HK-2 (cell line): Measurements from ENCODE around the gene EXOC7.
"Not testable (repeated sequence)": the region's sequence is repeated elsewhere in the genome, so short reads cannot be mapped to it uniquely, and the experiment has no call there.

ENCODE experiments used
- DNase-seq: peaks from one replicate; pipeline ENCODE4 v3.0.0-alpha.2; 2018; ENCODE audit not compliant: unreplicated experiment

EXOC7 gene

DNA sequence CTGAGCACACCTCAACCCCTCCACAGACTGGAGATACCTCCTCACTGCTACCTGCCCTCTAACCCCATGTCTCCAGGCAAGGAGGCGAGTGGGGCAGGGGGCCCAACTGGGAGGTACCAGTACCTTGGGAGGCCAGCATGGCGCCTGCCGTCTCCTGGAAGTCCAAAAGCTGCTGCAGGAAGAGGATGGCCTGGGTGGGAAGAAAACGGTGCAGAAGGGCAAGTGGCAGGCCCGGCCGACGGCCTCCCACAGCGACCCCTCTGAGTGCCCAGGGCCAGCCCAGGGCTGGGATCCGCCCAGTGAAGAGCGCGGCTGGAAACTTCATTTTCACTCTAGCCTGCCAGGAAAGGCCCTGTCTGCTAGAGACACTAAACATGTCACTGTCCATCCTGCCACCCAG, 16.1 kb downstream of the EXOC7 start:
- DNase-seq, result no peak

DNA sequence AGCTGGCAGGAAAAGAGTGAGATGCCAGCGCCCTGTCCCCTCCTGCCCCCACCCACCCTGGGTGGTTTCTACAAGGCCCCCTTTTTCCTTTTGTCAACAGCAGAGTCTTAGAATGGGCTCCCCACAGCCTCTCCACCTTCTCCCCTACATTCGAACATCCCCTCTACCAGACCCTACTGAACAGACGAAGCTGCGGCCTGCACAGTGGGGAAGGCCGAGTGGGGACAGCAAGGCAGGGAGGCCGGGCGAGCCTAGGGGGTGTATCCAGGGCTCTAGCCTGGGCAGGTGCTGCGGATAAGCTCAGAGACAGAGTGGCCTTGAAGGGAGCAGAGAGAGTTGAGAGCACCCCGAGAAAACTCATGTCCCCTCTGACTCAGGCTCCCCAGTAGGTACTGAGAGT, 17.2 kb downstream of the EXOC7 start:
- DNase-seq, result no peak

DNA sequence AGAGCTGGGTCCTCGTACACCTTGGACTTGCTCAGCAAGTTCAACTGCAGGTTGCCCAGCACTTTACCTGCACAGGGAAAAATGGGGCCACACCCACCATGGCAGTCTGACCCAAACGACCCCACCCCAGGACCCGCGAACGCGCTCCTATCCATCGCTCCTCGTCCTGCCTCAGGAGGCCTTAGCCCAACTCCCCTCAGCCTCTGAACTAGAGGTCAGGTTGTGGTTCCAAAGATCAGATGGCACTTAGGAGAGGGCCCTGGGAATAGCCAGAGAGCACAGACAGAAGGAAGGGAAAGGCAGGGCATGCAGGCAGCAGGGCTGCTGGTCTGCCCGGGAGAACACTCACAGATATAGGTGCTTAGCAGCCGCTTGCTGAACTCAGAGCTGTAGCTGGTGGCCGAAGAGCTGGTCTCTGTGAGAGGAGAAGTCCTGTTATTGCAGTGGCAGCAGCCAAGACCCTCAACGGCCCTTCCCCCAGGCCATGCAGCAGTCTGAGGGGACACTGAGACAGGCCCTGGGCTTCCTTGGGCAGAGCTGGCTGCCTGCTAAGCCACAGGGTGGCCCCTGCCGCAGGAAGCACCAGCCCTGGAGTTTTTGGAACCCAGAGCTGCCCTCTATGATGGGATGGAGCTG, 17.7 kb downstream of the EXOC7 start:
- no peak for DNase-seq

DNA sequence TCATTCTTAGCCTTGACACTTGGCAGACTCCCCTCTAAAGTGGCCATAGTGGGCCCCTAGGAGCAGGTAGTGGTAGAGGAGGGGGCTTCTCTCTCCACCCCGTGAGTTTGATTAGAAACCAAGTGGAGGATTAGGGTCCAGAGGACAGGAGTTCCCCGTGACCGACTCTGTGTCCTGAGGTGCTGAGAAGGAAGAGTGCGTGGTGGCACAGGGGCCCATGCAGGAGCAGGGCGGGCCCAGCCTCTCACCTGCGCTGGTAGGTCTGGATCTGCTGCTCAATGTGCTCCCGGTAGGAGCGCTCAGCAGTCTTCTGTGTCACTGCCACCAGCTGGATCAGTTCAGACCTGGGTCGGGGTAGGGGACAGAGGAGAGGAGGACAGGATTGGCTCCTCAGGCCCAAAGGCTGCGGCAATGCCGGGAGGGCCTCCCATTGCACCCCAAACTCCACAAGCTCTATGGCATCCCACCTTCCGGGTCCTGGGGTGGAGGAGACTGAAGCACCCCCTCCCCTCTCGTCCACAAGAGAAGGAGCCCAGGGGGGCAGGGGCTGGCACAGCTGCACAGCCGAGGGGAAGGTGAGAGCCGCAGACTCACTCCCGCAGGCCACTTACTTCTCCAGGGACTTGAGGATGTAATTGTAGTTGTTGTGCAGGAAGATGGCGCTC, 18.4 kb downstream of the EXOC7 start:
- DNase-seq, result no peak

DNA sequence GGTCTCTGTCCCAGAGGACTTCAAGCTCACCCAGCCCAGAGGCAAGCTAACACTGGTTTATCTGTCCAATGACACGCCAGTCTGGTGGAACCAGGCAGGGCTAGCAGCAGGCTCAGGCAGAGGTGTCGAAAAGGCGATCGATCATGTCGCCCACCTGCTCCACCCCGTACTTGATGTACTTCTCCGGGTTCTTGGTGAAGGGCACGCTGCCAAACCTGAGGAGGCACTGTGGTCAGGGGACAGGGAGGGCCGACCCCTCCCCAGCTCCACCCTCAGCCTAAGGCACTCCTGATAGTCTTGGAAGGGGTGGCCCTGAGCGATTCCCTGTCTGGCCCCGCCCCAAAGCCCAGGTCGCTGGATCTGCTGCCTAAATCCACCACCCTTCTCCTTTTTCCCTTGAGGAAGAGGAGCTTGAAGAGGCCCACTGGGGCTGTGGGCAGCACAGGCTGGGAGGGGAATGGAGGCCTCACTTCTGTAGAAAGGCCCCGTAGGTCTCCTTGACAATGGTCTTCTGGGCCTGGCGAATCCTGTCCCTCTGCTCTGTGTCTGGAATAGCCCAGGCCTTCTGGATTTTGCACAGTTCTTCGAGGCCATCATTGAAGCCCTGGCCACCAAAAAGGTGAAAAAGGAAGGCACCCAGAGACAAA, 19.9 kb downstream of the EXOC7 start:
- no peak for DNase-seq

DNA sequence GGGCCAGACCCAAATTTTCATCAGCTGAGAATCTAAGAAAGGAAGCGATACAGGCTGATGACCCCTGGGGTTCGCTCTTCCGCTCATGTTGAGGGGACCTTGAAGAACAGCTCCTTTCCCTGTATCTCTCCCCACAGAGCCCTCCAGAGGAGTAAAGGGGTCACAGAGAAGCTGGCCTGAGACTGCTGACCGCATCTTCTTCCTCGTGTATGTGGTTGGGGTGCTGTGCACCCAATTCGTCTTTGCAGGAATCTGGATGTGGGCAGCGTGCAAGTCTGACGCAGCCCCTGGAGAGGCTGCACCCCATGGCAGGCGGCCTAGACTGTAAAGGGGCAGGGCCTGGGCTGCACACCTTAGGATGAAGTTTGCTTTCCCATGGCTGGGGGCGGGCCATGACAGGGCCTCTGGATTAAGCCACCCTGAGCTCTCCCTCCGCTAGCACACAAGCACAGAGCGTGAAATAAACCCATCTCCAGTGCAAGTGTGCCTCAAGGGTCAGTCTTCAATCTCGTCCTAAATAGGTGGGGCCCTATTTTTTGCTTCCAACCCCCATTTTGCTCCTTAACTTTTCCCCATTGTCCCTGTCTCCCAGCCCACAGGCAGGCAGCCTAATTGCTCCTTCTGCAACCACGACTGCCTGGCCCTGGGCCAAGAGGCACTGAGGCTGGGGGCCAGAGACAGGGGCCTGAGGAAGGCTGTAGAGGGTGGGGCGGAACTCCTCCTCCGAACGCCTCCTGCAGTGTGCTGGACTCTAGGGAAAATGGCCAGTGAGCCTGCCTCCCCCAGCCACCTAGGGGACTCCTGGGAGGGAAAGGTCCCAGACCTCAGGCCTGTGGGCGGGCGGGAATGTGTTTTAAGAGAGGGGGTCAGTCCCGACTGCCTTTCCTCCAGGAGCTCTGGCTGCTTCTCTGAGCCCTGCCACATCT, 21.0 kb downstream of the EXOC7 start:
- no peak for DNase-seq

DNA sequence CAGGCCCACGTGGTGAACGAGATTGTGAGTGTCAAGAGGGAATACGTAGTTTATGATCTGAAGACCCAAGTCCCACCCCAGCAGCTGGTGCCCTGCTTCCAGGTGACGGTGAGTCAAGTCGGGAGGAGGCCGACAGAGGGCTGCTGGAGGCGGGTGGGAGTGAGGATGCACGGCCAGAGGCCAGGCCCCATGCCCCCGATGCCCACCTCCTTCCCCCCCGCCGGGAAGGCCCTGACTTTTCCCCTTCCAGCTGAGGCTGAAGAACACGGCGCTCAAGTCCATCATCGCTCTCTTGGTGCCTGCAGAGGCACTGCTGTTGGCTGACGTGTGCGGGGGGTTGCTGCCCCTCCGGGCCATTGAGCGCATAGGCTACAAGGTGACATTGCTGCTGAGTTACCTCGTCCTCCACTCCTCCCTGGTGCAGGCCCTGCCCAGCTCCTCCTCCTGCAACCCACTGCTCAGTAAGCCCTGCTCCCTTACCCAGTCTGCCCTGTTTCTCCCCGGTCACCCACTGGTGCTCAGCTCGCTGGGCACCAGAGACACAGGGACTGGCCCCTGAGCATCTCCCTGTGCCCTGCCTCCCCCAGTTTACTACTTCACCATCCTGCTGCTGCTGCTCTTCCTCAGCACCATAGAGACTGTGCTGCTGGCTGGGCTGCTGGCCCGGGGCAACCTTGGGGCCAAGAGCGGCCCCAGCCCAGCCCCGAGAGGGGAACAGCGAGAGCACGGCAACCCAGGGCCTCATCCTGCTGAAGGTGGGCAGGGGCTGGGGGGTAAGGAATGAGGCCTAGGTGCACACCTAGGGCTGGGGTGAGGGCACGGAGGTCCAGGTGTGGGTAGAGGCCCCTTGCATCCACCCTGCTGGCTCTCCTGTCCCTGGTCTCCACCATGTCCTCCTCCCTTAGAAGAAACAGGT, 22.0 kb downstream of the EXOC7 start:
- DNase-seq, result no peak

DNA sequence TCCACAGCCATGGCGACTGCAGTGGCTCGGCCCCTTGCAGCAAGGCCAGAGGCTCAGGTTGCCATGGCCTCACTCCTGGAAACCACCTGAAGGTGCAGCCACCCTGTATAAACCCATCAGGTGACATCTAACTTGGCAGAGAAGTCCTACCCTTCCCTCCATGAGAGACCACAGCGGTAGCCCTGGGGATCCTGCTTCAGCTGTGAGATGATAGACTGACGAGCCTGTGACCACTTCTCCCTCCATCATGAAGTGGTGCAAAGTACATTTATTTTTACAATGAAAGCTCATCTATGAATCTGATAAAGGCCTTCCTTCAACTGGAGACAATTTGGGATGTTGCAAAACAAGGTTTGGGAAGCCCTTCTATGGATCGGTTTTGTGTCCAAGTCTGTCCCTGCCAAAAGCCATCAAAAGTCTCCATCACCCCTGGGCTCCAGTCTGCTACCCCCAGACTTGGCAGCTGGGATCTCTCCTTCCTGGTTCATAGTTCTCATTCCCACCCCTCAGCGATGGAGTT, 22.8 kb downstream of the EXOC7 start:
- no peak for DNase-seq

DNA sequence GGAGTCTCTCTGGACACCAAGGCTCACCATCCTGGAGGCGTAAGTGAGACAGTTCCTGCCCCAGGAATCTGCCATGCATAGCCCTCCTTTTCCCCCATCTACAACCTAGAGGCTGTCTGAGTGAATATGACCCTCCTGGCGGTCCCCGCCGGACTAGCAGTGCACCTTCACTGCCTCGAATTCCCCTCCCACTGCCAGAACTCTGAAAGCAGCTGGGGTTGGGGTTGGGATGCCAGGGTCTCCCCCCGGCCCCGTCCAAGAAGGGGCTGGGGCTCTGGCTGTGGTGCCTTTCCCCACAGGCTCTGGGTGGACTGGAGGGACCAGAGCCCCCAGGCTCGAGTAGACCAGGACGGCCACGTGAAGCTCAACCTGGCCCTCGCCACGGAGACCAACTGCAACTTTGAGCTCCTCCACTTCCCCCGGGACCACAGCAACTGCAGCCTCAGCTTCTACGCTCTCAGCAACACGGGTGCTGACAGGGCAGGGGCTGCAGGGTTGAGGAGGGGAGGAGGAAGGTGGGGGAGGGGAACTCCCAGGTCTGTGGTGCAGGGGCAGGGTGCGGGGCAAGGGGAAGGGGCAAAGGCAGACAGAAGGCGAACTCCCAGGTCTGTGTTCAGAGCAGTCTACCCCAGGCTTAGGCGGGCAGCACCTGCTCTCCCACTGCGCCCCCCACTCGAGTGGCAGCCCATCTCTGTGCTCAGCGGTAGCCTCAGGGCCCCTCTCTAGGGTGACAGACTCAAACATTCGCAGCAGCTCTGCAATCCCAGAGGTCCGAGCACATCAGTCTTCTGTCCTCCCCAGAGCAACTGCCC, 23.4 kb downstream of the EXOC7 start:
- no peak for DNase-seq

DNA sequence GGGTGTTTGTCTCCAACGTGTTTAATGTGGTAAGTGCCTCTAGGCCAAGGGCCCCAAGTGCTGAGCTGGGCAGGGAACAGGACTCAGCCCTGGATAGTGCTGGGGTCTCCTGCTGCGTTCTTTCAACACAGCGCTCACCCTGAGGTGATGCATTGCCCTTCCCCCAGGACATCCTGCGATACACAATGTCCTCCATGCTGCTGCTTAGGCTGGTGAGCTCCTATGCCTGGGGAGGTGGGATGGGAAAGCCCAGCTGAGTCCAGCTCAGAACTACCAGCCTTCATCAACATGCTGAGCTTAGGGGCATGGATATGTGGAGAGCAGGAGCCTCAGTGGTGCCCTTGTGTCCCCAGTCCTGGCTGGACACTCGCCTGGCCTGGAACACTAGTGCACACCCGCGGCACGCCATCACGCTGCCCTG, 24.0 kb downstream of the EXOC7 start:
- DNase-seq, result no peak

DNA sequence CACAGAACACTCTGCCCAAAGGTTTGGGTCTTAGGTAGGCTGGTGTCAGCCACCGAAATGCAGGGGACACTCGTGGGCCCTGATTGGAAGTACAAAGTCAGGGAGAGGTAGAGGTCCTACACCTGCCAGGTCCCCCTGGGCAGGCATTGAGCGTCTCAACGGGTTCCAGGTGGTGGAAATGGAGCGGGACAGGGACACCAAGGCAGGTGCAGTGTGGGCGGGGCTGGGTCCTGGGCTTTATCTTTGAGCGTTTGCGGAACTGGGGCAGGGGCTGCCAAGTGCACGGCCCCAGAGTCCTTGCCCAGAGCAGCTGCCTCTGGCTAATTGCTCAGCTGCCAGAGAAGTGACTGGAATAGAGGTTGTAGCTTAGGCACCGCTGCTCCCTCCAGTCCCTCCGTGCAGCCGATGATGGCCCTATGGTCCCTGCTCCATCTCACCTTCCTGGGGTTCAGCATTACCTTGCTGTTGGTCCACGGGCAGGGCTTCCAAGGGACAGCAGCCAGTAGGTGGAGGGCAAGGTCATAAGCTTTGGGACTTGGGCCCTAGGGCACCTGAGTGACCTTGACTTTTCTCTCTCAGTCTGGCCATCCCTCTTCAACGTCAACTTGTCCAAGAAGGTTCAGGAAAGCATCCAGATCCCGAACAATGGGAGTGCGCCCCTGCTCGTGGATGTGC, 24.6 kb downstream of the EXOC7 start, which contains the start of gene ZACN:
Gene ZACN (plus strand): TSS at position 323 of the 675 bp plus-strand sequence. CDS start 83 bp downstream, at position 406.
- DNase-seq, result no peak

DNA sequence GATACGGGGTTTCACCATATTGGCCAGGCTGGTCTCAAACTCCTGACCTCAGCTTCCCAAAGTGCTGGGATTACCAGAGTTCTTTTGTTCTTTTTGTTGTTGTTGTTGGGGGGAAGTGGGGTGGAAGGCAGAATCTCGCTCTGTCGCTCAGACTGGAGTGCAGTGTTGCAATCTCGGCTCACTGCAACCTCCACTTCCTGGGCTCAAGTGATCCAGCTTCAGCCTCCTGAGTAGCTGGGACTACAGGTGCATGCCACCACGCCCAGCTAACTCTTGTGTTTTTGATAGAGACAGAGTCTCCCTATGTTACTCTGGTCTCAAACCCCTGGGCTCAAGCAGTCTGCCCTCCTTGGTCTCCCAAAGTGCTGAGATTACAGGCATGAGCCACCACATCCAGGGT, 25.2 kb downstream of the EXOC7 start:
- DNase-seq, result not testable (repeated sequence)

DNA sequence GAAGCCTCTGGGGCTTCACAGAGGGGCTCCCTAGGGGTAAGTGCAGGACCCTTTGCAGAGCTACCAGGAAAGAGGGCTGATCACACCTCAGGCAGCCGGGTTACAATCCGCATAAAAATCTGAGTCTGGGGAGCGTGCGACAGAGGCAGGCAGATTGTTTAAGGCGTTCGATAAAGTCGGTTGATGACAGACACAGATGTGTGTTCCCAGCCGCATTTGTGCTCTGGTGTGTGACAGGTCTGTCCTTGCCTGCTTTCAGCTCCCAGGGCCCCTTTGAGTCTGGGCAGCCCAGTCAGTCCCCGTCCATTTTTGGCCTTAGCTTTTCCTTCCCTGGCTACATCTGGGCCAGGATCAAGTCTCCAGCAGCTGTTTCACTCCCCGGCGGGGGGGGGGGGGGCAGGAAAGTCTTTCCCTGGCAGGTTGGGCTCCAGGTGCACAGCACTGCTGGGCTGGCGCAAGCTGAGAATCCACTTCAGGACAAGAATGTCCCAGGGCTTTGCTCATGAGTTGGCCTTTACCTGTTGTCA, 25.9 kb downstream of the EXOC7 start:
- no peak for DNase-seq

DNA sequence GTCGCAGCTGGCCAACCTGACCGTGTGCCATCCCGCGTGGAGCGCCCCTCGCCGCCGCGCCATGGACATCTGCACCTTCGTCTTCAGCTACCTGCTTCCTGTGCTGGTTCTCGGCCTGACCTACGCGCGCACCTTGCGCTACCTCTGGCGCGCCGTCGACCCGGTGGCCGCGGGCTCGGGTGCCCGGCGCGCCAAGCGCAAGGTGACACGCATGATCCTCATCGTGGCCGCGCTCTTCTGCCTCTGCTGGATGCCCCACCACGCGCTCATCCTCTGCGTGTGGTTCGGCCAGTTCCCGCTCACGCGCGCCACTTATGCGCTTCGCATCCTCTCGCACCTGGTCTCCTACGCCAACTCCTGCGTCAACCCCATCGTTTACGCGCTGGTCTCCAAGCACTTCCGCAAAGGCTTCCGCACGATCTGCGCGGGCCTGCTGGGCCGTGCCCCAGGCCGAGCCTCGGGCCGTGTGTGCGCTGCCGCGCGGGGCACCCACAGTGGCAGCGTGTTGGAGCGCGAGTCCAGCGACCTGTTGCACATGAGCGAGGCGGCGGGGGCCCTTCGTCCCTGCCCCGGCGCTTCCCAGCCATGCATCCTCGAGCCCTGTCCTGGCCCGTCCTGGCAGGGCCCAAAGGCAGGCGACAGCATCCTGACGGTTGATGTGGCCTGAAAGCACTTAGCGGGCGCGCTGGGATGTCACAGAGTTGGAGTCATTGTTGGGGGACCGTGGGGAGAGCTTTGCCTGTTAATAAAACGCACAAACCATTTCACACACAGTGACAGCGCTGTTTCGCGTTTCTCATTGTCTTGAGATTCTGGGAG, 26.6 kb downstream of the EXOC7 start:
- DNase-seq, result no peak

DNA sequence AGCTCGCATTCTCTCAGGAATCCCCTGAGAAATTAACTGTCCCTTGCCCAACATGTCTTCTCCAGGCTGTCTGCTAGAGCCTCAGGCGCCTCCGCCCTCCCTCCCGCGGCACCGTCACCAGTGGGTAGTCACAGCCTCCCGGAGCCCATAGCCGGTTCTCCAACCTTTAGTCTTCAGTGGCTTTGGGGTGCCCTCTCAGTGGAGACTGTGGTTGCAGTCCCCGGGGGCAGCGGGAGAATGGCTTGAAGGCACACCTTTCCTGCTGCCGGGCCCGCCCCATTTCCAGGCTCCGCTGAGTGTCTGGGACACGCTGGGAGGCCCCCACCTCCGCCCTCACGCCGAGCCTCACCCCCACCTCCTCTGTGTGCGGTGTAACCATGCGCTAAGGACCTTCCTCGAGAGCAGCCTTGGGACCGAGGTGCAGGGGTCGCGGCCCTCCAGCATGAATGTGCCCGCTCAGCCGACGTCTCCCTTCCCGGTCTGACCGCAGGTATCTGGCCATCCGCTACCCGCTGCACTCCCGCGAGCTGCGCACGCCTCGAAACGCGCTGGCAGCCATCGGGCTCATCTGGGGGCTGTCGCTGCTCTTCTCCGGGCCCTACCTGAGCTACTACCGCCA, 27.3 kb downstream of the EXOC7 start:
- no peak for DNase-seq

DNA sequence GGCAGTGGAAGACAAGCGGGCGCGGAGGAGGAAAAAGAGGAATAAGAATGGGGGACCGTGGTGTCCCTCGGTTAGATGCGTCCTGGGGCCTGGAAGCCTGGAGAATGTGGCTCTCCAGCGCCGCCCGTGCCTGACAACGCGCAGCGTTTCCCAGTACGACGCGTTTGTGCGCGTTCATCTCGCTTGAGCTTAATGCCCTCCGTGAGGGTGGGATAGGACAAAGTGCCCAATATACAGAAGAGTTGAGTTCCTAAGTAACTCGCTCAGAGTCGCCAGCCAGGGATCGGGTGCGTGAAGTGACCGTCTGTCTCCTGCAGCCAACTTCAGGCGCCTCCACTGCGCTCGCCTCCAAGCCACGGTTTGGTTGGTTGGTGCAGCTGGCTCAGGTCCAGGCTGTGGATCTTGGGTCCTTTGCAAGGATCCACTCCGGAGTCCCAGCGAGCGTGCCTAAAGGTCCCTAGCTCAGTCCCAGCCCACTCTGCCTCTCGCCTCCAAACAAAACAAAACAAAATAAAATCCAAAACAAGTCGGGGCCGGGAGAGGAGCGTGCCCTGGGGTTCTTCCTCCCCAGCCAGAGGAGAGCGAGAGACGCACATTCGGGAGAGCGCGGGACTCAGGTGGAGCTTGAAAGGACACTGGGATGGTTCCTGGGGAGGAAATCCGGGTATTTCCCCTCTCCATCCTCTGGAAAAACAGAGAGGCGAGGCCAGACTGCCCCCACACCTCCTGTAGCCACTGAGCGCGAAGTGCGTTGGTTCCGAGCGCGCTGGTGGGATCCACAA, 28.0 kb downstream of the EXOC7 start:
- no peak for DNase-seq
